Measurements from ENCODE around the gene ADCY9. TPM values are rescaled to one million over a fixed set of nuclear protein-coding genes. Genes with fewer than 3 reads are reported as not detected.

The ADCY9 gene
- total and polyA plus RNA-seq, 2 donors (not counting 1 experiment from before 2014, with no cell fraction given): 1.7 to 2.1 TPM

DNA sequence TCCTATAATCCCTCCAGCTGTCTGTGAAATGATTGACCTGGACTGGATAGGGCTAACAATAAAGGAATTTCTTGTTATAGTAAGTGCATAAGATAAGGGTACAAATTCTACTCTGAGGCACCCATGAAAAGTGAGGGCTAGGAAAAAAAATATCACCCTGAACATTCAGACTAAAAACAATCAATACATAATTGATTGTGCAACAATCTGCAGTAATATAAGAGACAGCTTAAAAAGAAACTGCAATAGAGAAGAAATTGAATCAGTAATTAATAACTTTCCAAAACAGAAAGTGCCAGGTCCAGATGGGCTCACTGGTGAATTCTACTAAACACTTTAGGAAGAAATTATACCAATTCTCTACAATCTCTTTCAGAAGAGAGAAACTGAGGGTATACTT lies 191.5 kb downstream of the ADCY9 start:
- H3K27me3 ChIP-seq (replicated peaks in 1 of 4; ENCODE audit: control extremely low read depth in 1 of 4, control insufficient read depth in 3 of 4, insufficient read depth in 4 of 4, low read length in 3 of 4): peaks cover 0 to 6% (median 0%) of the 10 kb centered on the region in 4 experiments
- no peak for DNase-seq
- no peaks in the 10 kb centered on the region for H3K4me1 ChIP-seq (ENCODE audit: control insufficient read depth in 2 of 2, insufficient read depth in 2 of 2, low read length in 2 of 2)
- H3K9me3 ChIP-seq (ENCODE audit: control extremely low read depth in 1 of 3, control insufficient read depth in 2 of 3, insufficient read depth in 1 of 3, low read length in 2 of 3): peaks cover 0 to 10% (median under 1%) of the 10 kb centered on the region in 3 donors
- CTCF ChIA-PET: no interaction called here
- no peak overlapping the region for H3K4me3 ChIP-seq (ENCODE audit: control extremely low read depth in 1 of 5, extremely low read depth in 1 of 5, insufficient read depth in 1 of 5, low read depth in 2 of 5, low read length in 4 of 5)
- POLR2A ChIA-PET: no interaction called here
- no peak overlapping the region for H3K4me2 ChIP-seq (replicated peaks; ENCODE audit: low read depth, low read length, poor library complexity, severe bottlenecking)
- no peak for ATAC-seq (ENCODE audit: low read depth)
- Mint-ChIP-seq H3K4me1 (no peaks in the 10 kb centered on the region), H3K9me3 (ENCODE audit: insufficient read depth) (no peaks in the 10 kb centered on the region), H3K4me3 (no peak overlapping the region), H3K27ac (no peak overlapping the region), H3K27me3 (peaks cover 30% of the 10 kb centered on the region)
- no peak overlapping the region for H3K27ac ChIP-seq (ENCODE audit: low read length in 2 of 2)
- H3K9ac ChIP-seq (ENCODE audit: low read length): no peak overlapping the region
- H2AFZ ChIP-seq (ENCODE audit: insufficient read depth, low read depth, low read length, poor library complexity, severe bottlenecking): no peak overlapping the region
- H3K36me3 ChIP-seq (replicated peaks in 1 of 2; ENCODE audit: control extremely low read depth in 1 of 2, control insufficient read depth in 1 of 2, extremely low read depth in 1 of 2, insufficient read depth in 2 of 2, low read length in 1 of 2): no peaks in the 10 kb centered on the region
- no peaks in the 10 kb centered on the region for H4K20me1 ChIP-seq (ENCODE audit: control insufficient read depth, insufficient read depth, low read length, poor library complexity, severe bottlenecking)
- intact Hi-C loops (cut with micrococcal nuclease): no loop called here
- no peak for TF ChIP-seq EZH2 (IDR thresholded peaks at IDR 0.05; ENCODE audit: borderline replicate concordance, insufficient read depth, low read depth, low read length, poor library complexity, severe bottlenecking)
- TF ChIP-seq, protein P1, sequence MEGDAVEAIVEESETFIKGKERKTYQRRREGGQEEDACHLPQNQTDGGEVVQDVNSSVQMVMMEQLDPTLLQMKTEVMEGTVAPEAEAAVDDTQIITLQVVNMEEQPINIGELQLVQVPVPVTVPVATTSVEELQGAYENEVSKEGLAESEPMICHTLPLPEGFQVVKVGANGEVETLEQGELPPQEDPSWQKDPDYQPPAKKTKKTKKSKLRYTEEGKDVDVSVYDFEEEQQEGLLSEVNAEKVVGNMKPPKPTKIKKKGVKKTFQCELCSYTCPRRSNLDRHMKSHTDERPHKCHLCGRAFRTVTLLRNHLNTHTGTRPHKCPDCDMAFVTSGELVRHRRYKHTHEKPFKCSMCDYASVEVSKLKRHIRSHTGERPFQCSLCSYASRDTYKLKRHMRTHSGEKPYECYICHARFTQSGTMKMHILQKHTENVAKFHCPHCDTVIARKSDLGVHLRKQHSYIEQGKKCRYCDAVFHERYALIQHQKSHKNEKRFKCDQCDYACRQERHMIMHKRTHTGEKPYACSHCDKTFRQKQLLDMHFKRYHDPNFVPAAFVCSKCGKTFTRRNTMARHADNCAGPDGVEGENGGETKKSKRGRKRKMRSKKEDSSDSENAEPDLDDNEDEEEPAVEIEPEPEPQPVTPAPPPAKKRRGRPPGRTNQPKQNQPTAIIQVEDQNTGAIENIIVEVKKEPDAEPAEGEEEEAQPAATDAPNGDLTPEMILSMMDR (IDR thresholded peaks at IDR 0.05): no peak
- H3K79me2 ChIP-seq (ENCODE audit: control insufficient read depth, insufficient read depth, low read length): no peaks in the 10 kb centered on the region

DNA sequence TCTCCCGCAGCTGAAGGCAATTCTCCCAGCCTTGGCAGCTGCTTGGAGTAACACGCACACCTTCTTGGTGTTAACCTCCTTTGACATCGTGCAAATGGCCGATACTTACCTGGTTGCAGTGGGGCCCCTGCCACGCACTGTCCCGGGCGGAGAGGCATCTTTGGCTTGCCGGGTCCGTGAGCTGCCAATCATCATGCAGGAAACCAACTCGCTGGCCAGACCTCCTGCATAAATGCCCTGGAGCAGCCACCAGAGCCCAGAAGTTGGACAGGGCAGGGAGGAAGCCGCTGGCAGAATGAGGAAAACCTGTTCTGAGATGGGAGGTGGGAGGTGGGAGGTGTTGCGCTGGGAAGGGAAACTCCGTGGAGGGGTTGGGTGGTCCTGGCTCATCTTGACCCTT lies 194.0 kb downstream of the ADCY9 start:
- Histone ChIP-seq H3K9ac (ENCODE audit: low read length) (no peak overlapping the region), H4K20me1 (ENCODE audit: control insufficient read depth, insufficient read depth, low read length, poor library complexity, severe bottlenecking) (no peaks in the 10 kb centered on the region), H3K36me3 (replicated peaks in 1 of 2; ENCODE audit: control extremely low read depth in 1 of 2, control insufficient read depth in 1 of 2, extremely low read depth in 1 of 2, insufficient read depth in 2 of 2, low read length in 1 of 2) (no peaks in the 10 kb centered on the region), H3K9me3 (ENCODE audit: control extremely low read depth in 1 of 3, control insufficient read depth in 2 of 3, insufficient read depth in 1 of 3, low read length in 2 of 3) (peaks cover 0 to 23% (median 8%) of the 10 kb centered on the region in 3 donors), H3K4me3 (ENCODE audit: control extremely low read depth in 1 of 5, extremely low read depth in 1 of 5, insufficient read depth in 1 of 5, low read depth in 2 of 5, low read length in 4 of 5) (no peak overlapping the region), H3K4me2 (replicated peaks; ENCODE audit: low read depth, low read length, poor library complexity, severe bottlenecking) (no peak overlapping the region), H2AFZ (ENCODE audit: insufficient read depth, low read depth, low read length, poor library complexity, severe bottlenecking) (no peak overlapping the region), H3K27me3 (replicated peaks in 1 of 4; ENCODE audit: control extremely low read depth in 1 of 4, control insufficient read depth in 3 of 4, insufficient read depth in 4 of 4, low read length in 3 of 4) (peaks cover 0 to 6% (median 0%) of the 10 kb centered on the region in 4 experiments), H3K79me2 (ENCODE audit: control insufficient read depth, insufficient read depth, low read length) (no peaks in the 10 kb centered on the region), H3K4me1 (ENCODE audit: control insufficient read depth in 2 of 2, insufficient read depth in 2 of 2, low read length in 2 of 2) (no peaks in the 10 kb centered on the region), H3K27ac (ENCODE audit: low read length in 2 of 2) (no peak overlapping the region)
- Mint-ChIP-seq H3K4me3 (no peak overlapping the region), H3K27me3 (peaks cover 30% of the 10 kb centered on the region), H3K9me3 (ENCODE audit: insufficient read depth) (peaks cover 7% of the 10 kb centered on the region), H3K4me1 (no peaks in the 10 kb centered on the region), H3K27ac (no peak overlapping the region)
- intact Hi-C loops (cut with micrococcal nuclease): no loop called here
- CTCF ChIA-PET: no interaction called here
- ATAC-seq (ENCODE audit: low read depth): no peak
- POLR2A ChIA-PET: no interaction called here
- WGBS (ENCODE audit: insufficient coverage): 80% methylated on average over 13 of the region's 13 CpGs
- no peak for TF ChIP-seq EZH2 (IDR thresholded peaks at IDR 0.05; ENCODE audit: borderline replicate concordance, insufficient read depth, low read depth, low read length, poor library complexity, severe bottlenecking)
- TF ChIP-seq, protein P1 (IDR thresholded peaks at IDR 0.05): no peak
- no peak for DNase-seq

Data from B cell (primary cell).